ENCODE data around the gene TPPP2. TPM values are rescaled to one million over a fixed set of nuclear protein-coding genes. Genes with fewer than 3 reads are reported as not detected.

TPPP2 gene
- total RNA-seq, 1 experiment from 2014 or later: not detected

GRCh38 chr14:21057803-21058675, 28.0 kb downstream of the TPPP2 start, which contains the start of gene RNASE8:
Gene RNASE8, plus strand, starts transcription at chr14:21057822. Its CDS starts 71 bp downstream, at chr14:21057893.
- DNase-seq (ENCODE audit: low spot score): peak; percentile 29

DNA sequence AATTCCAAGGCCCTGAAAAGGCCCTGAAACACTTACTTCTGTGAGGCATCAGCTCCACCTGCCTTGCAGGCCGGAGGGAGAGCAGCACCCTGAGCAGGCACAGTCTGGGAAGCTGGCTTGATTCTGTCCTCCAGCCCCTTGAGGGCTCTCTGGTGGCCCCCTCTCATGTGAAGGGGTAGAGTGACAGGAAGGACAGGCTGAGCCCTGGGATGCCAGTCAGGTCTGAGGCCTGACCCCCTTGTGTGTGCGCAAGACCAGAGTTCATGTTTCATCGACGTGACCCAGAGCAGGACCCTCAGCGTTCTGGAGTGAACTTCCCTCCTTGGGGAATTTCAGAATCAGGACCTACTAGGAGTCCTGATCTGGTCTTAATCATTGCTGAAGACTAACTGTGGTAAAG, 28.9 kb downstream of the TPPP2 start:
- no peak for DNase-seq (ENCODE audit: low spot score)

DNA sequence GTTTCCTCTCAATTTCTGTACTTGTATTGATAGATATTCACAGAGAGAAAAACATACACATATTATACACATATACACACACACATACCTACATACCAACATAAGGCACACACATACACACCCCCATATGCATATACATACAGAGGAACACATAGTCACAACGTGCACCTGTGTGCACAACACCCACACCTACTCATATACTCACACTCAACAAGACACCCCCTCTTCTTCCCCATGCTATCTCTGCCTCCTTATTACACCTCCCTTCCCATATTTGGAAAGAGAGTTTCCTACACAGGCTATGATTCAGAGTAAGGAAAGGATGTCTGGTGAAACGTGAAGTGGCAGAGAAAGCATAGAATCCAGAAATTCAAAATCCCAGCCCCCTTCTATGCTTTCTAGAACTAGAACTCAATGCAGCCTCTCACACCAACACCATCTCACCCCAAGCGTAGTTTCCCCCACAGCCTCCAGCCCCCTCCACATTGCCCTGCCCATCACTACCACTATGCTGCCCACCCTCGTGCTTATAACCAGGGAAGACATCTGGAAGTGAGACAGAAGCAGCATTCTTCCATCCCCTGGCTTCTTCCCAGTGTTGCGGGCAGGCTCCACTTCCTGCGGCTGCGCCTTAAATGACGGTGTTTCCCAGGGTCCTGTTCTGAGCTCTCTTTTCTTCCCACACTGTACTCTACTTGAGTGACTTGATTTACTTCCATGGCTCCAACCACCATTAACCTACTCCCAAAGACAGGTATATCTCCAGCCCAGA, 30.0 kb downstream of the TPPP2 start:
- no peak for DNase-seq (ENCODE audit: low spot score)

DNA sequence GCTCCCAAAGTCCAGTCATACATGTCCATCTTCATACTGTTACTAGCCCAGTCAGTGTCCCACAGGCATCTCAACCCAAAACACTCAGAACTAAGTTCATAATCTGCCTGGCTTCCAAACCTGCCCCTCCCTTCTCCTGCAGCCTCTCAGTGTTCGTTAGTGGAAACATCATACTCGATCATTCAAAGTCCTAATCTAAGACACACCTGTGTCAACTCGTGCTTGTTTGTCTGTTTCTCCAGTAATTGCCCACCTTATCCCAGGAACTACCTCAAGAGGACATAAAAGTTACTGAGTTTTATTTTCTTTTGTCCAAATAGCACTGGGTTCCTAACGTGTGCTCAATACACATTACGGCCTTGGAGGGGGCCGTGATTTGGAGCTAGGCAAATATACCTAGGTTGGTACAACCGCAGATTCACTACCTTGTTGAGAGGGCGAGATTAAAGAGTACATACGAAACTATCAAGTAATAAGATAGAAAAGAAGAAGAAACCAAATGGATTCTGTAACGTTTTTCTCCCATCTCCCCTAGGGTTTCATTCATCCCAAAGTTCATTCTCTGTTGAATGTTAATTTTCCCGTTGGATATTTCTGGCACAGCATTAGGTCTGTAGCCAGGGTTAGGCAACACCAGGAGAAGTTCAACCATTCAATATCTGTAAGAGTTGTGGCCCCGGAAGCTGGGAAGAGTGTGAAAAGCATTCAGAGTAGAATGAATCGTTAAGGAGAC, 30.8 kb downstream of the TPPP2 start:
- no peak for DNase-seq (ENCODE audit: low spot score)

DNA sequence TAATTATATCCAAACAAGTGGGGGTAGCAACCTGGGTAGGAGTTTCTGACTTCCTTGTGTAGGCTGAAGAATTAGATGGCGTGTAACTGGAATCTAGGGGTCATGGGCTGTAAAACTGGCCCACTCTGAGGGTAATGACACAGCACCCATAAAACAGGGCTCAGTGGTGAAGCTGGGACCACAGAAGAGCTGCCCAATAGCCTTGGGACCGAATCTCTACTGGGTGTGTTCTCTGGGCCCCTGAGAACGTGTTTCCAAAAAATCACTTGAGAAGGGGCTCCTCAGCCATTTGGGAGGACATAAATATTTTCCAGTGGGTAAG, 31.3 kb downstream of the TPPP2 start:
- DNase-seq (ENCODE audit: low spot score): no peak

- peak; percentile 39 for DNase-seq (ENCODE audit: low spot score)
Measured at GRCh38 chr14:21063479-21063878, 33.5 kb downstream of the TPPP2 start.

DNA sequence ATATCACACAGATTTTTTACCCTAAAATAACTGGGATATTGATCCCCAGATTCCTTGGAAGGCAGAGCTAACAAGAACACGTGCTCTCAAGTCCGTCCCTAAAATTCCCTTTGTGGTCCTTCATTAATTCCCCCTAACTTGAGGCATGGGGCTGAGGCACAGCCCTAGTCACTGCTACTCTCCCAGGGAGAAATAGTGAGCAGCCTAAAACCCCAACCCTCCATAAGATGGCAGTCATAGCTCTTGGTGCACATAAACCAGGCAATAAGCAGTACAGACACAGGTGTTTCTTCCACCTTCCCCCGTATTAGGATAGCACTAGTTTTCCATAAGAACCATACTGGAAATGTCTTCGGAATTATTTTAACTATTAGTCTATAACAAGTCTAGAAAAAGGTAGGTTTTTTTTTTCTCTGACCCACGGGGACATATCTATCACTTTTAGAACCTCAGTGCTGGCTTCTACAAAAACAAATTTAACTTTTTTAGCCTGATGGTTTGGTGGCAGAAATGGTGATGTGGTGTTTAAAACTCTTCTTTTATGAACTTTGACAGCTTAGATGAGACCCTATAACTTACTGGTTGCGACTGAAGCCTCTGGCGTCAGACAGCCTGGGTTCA, 37.0 kb downstream of the TPPP2 start:
- no peak for DNase-seq (ENCODE audit: low spot score)

GRCh38 chr14:21068521-21069387, 38.7 kb downstream of the TPPP2 start:
- no peak for DNase-seq (ENCODE audit: low spot score)

GRCh38 chr14:21069388-21070082, 39.5 kb downstream of the TPPP2 start:
- no peak for DNase-seq (ENCODE audit: low spot score)

DNA sequence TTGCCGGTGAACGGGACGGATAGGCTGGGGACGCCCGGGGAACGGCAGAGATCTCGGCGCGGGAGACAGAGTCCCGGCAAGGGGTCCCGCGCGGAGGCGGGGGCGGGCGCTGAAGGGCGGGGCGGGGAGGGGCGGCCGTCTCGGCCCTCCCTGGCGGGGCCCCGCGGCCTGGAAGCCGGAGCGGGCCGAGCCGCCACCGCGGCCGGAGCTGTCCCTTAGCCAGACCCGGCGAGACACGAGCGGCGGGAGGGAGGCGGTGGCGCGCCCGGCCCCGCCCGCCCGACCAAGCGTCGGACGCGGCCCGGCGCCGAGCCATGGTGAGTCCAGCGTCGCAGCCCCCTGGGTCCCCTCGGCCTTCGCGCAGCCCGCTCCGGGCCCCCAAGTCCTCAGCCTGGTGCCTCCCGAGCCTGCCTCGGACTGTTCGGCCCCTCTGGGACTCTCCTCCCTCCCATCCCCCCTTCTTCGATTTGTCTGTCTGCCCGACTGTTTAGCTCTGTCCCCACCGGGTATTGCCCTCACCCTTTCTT, 40.1 kb downstream of the TPPP2 start, which contains the start of gene ARHGEF40:
ARHGEF40 (plus strand) TSS at position 222 of the 527 bp plus-strand sequence; CDS start at position 315, 93 bp downstream.
- no peak for DNase-seq (ENCODE audit: low spot score)

DNA sequence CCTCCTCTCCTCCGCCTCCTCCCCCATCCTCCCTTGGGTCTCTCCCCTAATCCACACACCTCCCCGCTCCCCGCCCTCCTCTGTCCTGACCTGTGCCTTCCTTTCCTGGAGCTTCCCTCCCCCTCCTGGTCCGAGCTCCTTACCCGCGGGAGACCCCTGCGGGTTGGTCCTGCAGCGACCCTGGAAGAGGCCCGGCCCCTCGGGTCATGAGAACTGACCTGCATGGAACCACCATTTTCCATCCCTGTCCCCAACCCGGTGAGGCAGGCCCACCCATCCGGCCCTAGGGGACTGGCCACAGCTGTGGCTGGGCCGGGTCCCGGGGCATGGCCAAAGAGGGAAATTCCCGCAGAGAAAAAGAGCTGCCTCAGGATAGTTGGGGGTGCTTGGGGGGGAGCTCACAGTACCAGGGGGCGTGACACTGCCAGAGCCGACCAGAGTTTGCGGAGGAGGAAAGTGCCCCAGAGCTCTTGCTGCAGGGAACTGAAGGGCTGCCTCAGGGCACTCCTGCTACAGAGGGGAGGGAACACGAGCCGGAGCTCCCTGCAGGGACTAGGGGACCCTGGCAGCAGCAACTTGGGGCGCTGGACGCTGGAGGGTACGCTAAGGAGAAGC, 40.7 kb downstream of the TPPP2 start:
- peak; percentile 34 for DNase-seq (ENCODE audit: low spot score)

DNA sequence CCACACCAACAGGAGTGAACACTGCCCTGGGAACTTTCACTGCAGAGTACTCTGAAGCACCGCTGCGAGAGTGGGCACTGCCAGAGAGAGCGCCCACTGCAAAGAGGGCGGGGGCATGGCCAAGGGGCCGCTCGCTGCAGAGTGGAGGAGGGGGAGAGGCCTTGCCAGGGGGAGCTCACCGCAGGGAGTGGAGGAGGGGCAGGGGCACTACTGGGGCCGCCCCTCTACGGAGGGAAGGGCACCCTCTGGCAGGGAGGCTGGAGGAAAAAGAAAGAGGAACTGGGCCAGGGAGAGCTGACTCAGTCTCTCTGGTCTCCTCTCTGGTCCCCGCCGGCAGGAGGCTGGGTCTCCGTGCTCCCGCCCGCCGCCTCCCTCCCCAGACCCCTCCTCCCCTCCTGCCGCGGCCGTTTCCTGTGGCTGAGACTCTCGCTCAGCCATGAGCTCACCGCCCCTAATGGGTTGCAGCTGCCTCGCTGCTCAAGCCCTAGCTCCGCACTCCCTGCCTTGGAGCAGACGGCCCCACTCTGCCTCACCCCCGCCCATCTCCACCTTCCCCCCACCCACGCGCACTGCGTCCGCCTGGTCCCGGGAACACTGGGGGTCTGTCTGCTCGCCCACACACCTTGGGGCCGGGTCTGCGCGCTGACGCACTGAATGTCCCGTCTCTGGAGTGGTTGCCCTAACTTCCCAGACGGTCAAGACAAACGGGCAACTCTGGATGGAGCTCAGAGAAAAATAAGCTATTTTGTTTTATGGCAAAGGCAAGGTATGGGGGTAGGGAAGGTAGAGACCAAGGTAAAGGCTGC, 41.4 kb downstream of the TPPP2 start:
- DNase-seq (ENCODE audit: low spot score): peak; percentile 90

DNA sequence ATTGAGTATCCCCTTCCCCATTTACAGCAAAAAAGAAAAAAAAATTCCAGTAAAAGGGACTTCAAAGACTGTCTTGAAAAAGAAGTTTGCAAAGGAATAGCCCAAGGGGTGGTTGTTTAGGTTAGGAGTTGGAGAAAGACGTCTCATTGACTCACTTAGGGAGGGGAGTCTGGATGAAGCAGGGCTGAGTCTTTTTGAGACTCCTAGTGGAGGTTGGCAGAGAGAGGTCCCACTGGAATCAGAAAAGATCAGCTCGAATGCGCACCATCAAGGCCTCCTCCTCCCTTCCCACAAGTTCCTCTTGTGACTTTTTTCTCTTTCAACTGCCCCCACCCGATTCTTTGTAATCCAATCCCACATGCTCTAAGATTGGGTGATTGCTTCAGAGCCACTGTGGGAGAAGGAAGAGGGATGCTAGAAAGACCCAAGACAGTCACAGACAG, 42.0 kb downstream of the TPPP2 start:
- DNase-seq (ENCODE audit: low spot score): peak; percentile 25

DNA sequence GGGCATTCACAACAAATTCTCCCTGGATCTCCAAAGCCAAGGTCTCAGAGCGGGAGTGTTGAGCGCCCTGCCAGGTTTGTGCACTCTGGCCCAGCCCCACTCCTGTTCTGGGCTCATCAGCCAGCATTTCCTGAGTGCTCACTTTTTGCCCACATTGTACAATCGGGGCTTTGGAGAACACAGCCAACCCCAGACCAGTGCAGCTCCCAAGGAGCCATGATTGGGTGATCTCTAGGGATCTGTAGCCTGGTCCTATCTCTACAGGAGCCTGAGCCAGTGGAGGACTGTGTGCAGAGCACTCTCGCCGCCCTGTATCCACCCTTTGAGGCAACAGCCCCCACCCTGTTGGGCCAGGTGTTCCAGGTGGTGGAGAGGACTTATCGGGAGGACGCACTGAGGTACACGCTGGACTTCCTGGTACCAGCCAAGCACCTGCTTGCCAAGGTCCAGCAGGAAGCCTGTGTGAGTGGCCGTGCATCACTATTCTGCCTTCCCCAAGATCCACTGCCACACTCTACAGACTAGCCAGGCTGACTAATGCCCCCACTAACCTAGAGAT, 42.8 kb downstream of the TPPP2 start:
- DNase-seq (ENCODE audit: low spot score): no peak

DNA sequence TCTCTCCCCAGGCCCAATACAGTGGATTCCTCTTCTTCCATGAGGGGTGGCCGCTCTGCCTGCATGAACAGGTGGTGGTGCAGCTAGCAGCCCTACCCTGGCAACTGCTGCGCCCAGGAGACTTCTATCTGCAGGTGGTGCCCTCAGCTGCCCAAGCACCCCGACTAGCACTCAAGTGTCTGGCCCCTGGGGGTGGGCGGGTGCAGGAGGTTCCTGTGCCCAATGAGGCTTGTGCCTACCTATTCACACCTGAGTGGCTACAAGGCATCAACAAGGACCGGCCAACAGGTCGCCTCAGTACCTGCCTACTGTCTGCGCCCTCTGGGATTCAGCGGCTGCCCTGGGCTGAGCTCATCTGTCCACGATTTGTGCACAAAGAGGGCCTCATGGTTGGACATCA, 43.9 kb downstream of the TPPP2 start:
- DNase-seq (ENCODE audit: low spot score): no peak

DNA sequence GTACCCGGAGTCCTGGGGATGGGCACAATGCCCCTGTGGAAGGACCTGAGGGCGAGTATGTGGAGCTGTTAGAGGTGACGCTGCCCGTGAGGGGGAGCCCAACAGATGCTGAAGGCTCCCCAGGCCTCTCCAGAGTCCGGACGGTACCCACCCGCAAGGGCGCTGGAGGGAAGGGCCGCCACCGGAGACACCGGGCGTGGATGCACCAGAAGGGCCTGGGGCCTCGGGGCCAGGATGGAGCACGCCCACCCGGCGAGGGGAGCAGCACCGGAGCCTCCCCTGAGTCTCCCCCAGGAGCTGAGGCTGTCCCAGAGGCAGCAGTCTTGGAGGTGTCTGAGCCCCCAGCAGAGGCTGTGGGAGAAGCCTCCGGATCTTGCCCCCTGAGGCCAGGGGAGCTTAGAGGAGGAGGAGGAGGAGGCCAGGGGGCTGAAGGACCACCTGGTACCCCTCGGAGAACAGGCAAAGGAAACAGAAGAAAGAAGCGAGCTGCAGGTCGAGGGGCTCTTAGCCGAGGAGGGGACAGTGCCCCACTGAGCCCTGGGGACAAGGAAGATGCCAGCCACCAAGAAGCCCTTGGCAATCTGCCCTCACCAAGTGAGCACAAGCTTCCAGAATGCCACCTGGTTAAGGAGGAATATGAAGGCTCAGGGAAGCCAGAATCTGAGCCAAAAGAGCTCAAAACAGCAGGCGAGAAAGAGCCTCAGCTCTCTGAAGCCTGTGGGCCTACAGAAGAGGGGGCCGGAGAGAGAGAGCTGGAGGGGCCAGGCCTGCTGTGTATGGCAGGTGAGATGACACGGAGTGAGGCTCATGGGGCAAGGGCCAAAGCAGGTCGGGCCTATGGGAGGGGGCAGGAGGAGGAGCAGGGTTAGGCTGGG, 44.6 kb downstream of the TPPP2 start:
- no peak for DNase-seq (ENCODE audit: low spot score)

Measured in H4 (cell line).